GM18505 (cell line): ENCODE data around the gene STARD9.
"Not testable (repeated sequence)": the region's sequence is repeated elsewhere in the genome, so short reads cannot be mapped to it uniquely, and the experiment has no call there.

ENCODE experiments used
- ATAC-seq: cut with Tn5 transposase; IDR thresholded peaks from one replicate; pipeline ENCODE4 v1.9.1; 2021; ENCODE audit not compliant: unreplicated experiment
- POLR2A ChIP-seq: IDR thresholded peaks from 4 replicates; pipeline ENCODE4 v1.6.1; 2011; ENCODE audit warnings: borderline replicate concordance; ENCODE audit not compliant: insufficient read depth, insufficient read length; ENCODE audit errors: extremely low read depth

STARD9 gene

DNA sequence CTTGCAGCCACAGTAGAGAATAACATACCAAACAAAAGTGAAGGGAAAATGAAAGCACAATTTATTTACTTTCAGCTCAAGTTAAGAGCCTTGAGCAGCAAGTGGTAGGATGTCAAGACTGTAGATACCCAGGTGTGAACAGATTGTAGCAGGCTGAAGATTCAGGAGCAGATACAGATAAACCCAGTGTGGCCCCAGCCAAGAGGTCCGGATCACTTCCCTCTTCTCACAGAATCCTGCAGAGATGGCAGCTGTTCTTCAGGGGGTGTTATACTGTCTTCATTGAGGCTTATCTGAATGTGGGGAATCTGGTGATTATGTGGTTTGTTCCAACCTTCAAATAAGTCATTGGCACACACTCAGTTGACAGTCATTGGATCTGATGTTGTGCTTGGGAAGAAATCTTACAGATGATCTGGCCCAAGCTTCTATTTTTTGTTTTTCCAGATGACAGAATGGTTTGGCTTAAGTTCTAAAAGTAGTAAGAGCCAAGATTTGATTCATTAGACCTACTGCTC is 2.2 kb downstream of the STARD9 start:
- no peak for TF ChIP-seq POLR2A
- ATAC-seq = no peak

DNA sequence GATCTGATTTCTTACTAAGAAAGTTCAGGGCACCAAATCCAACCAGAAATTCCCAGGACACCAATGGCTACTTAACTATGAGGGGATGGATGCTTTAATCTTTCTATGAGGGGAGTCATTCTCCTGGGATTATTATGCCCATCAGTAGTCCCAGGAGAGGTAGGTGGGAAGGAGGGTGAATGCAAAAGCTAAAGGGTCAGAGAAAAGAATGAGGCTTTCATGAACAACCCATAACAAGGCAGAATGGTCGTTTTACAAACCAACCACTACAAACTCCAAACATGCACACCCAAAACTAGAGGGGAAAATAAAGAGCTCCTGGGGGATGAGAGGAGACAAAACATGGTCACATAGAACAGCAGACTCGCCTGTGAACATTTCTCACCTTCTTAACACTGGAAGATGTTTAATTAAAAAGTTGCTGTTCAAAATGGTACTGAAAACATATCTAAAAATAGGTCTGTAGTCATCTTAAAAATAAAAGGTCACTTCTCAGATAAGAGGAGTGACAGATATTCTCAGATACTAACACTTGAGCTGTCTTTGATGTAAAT is 3.7 kb downstream of the STARD9 start:
- no peak for TF ChIP-seq POLR2A
- ATAC-seq = no peak

DNA sequence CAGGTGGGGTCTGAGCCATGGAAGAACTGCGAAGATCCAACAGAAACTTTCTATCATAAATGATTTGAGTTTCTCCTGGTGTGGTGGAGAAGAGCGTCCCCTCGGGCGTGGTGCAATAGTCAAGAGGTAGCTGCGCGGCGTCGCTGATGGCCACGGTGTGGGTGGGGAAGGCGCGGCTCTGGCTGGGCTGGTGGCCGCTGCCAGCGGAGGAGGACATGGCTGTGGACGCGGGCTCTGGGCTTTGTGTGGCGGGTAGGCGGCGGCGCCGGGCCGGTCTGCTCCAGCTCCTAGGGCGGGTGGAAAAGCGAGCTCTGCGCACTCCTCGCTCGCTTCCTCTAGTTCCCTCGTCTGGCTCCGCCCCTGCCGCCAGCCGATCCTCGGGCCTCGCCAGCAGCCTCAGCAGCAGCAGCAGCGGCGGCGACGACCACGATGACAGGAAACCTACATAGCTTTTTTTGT is 5.9 kb downstream of the STARD9 start:
- peak; percentile 37 for TF ChIP-seq POLR2A
- peak; percentile 69 for ATAC-seq

DNA sequence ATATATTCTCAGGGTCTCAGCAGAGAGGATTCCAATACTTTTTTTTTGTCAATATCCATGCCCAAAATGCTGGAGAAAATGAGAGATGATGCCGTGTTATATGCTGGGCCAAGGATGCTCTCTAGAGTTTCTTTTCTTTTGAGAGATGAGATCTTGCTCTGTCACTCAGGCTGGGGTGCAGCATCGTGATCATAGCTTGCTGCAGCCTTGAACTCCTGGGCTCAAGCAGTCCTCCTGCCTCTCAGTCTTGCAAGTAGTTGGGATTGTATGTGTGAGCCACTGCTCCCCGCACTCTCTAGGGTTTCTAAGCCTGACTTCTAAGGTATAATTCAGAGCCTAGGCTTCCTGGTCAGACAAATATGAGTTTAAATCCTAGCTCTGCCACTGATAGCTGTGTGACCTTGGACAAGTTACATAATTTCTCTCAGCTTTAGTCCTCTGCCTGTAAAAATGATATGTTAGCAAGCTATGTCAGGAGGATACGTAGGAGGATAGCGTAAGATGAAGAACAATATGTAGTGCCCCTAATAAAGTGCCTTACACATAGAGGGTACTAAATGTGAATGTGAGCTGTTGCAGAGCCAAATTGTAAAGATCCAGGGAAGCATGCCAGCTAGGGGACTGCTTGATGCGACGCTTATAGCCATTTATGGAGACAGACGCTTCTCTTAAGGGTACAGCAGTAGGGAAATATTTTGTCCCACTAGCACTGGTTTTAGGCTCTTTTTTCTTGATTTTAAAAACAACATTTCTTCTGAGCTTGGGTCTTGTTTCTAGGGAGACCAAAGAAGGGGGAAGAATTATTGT is 7.4 kb downstream of the STARD9 start:
- no peak for ATAC-seq
- no peak for TF ChIP-seq POLR2A

DNA sequence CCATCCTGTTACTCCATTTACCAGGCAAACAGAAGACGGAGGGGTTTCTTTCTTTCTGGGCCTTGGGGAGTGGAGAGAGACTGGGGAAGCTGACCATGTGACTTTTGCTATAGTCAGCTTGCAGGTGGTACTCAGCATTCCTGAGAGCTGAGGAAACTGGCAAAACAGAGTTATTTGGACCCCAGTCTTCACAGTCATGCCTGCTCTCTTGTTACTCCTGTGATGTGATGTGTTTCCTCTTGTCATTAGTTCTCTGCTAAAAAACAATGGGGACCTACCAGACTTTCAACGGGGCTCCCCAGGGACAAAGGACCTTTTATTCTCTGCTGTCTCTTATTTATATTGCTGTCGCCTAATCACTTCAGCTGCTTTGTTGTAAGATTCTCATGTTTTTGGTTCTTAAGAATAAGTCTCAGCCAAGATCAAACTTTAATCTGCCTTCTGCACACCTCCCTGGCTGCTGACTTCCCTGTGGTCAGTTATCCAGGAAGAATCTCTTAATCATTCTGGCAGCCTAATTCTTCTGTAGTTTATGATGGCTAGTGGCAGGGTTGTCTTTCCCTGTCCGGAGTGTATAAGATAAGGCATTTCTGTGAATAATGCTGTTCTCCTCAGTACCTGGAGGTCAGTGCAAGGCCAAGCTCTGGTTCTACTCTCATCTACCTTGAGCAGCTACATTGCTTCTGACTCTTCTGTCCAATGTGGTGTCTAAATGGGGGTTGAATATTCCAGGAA is 8.8 kb downstream of the STARD9 start:
- TF ChIP-seq POLR2A = no peak
- ATAC-seq = no peak

DNA sequence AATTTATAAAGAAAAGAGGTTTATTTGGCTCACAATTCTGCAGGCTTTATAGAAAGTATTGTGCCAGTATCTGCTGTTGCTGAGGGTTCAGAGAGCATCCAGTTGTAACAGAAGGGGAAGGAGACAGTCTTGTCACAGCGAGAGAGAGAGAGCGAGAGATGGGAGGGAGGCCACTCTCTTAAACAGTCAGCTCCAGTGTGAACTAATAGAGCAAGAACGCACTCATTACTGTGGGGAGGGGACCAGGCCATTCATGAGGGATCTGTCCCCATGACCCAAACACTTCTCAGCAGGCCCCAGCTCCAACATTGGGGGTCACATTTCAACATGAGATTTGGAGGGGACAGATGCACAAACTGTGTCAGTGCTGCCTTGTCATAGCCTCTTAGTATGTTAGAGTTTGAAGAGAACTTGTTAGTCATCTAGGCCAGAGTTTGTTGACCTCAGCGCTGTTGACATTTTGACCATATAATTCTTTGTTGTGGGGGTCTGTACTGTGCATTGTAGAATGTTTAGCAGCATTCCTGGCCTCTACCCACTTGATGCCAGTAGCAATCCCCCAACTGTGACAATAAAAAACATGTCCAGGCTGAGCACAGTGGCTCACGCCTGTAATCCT is 15.3 kb downstream of the STARD9 start:
- no peak for TF ChIP-seq POLR2A
- ATAC-seq = no peak

DNA sequence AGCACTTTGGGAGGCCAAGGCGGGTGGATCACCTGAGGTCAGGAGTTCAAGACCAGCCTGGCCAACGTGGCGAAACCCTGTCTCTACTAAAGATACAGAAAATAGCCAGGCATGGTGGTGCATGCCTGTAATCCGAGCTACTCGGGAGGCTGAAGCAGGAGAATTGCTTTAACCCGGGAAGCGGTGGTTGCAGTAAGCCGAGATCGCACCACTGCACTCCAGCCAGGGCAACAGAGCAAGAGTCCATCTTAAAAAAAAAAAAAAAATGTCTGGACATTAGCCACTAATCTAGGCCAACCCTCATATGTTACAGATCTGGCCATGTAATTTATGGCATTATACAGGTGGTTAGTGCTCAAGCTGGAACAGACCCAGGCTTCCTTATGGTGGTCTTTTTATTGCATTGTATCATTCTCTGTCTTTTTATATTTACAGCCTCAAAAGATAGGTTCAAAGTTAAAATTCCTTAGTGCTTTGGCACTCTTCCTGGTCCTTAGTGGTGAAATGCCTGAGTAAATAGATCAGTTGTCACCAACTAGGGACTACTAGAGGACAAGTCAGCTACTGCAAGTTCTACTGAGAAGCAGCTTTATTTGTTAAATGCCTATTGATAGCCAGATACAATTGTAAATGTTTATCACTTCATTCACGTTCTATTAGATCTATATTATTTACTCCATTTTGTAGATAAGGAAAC is 16.0 kb downstream of the STARD9 start:
- ATAC-seq = no peak
- no peak for TF ChIP-seq POLR2A

DNA sequence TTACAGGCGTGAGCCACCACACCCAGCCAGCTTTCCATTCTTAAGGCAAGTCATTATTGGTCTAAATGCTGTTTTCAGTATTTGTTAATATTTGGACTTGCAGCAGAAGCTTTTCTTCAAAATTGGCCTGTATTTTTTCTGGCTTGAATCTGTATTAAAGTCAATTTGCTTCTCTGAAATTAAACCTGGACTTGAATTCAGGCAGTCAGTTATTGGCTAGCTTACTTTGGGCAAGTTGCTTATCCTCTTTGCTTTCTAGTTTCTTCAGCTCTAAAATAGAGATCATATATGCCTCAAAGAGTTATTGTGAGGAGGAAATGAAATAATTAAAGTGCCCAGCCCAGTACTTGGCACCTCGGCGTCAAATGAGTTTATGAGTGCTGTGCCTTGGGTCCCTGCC is 17.3 kb downstream of the STARD9 start:
- no peak for ATAC-seq
- TF ChIP-seq POLR2A = no peak

DNA sequence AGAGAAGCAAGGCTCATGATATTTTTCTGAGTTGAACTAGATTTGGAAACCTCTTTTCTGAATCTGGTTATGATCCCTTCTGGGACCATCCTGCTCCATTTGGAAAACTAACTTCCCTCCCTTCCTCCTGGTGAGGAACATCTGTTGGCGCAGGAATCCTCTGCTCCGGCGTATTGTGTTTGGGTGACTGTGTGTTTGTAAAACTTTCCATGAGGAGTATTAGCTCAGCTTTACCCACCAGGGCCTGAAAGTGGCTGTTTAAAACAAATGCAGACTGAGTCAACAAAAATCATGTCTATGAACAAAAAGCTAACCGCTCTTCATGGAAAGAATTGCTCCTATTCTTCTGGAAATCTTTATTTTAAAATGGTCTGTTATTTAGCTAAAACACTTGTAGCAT is 17.7 kb downstream of the STARD9 start:
- ATAC-seq = no peak
- no peak for TF ChIP-seq POLR2A

DNA sequence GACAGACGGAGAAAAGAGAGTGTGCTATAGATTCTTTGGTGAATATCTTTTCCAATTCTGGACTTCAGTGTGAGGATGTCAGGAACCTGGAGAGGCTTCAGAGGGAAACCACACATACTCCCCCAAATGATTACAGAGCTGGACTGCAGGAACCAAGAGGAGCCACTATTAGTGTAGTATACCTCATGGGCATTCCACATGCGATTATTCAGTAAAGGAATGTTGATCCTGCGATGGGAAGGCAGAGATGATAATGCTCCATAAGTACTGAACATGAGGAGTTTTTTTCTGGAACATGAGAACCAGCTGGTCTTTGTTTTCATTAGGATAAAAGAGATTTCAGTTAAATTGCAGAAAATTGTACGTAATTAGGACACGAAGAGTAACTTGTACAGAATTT is 18.7 kb downstream of the STARD9 start:
- no peak for ATAC-seq
- no peak for TF ChIP-seq POLR2A

DNA sequence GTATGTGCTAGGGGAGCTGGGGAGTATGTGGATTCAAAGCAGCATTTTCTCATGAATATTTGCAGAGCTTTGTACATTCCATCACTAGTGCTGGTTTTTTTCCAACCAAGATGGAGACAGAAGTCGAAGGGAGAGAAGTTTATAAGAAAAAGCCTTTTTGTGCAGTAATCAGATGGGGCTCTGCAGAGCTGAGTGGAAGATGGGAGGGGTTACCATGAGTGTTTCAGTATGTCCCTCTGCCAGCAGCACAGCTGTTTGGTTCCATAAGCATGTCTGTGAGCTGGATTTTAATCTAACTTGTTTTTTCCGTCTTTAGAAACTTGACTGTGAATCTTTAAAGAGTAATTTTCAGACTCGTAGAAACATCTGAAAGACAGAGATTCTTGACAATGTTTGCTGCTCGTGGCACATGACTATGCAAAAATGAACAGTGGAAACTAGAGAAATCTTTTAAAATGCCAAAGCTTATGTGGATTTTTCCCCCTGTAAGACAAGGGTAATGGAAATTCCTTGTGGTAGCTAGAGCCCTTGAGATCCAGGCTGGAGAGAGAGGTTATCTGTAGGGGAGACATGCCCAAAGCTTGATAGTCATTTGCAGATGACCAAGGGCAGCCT is 20.3 kb downstream of the STARD9 start:
- ATAC-seq = no peak
- no peak for TF ChIP-seq POLR2A

DNA sequence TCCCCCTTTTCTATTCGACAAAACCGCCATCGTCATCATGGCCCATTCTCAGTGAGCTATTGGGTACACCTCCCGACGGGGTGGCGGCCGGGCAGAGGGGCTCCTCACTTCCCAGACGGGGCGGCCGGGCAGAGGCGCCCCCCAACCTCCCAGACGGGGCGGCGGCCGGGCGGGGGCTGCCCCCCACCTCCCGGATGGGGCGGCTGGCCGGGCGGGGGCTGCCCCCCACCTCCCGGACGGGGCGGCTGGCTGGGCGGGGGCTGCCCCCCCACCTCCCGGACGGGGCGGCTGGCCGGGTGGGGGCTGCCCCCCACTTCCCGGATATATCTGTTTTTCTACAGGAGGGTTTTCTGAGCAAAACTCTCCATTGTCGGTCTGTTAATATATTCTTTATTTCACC is 25.9 kb downstream of the STARD9 start:
- ATAC-seq = not testable (repeated sequence)
